ENCODE data around the gene SWAP70. TPM values are rescaled to one million over a fixed set of nuclear protein-coding genes. Genes with fewer than 3 reads are reported as not detected.
A peak's percentile ranks its signal among the peaks of the same experiment; 100 is the strongest.

SWAP70 gene
- total RNA-seq, 2 donors from 2014 or later: 18.8 to 22.1 TPM

- H3K36me3 ChIP-seq (replicated peaks in 1 of 2; ENCODE audit: insufficient read depth in 1 of 2, low read depth in 2 of 2): no peaks in the 10 kb centered on the region
- H3K4me3 ChIP-seq: no peak overlapping the region
- ATAC-seq (no peak), DNase-seq (no peak)
- no peaks in the 10 kb centered on the region for H3K4me1 ChIP-seq
- H3K27me3 ChIP-seq: no peaks in the 10 kb centered on the region
- peaks cover 0 to 4% (median 0%) of the 10 kb centered on the region in 3 donors for H3K9me3 ChIP-seq
- TF ChIP-seq CTCF (IDR thresholded peaks at IDR 0.05) (no peak), POLR2A (IDR thresholded peaks at IDR 0.05) (no peak)
- no peak overlapping the region for H3K27ac ChIP-seq
- intact Hi-C loops (cut with DNase I): no loop called here
Observed at GRCh38 chr11:9656864-9657263, 7.0 kb upstream of the SWAP70 start.

GRCh38 chr11:9657531-9657930 is 6.3 kb upstream of the SWAP70 start:
- H3K4me1 ChIP-seq: no peaks in the 10 kb centered on the region
- no peak overlapping the region for H3K4me3 ChIP-seq
- no peaks in the 10 kb centered on the region for H3K36me3 ChIP-seq (replicated peaks in 1 of 2; ENCODE audit: insufficient read depth in 1 of 2, low read depth in 2 of 2)
- ATAC-seq (no peak), DNase-seq (no peak)
- H3K27me3 ChIP-seq: no peaks in the 10 kb centered on the region
- 73 to 77% methylated on average over 6 of the region's 6 CpGs for WGBS, 2 donors
- intact Hi-C loops (cut with DNase I): no loop called here
- TF ChIP-seq CTCF (IDR thresholded peaks at IDR 0.05) (no peak), POLR2A (IDR thresholded peaks at IDR 0.05) (no peak)
- no peak overlapping the region for H3K27ac ChIP-seq
- peaks cover 0 to 4% (median 0%) of the 10 kb centered on the region in 3 donors for H3K9me3 ChIP-seq

- H3K27me3 ChIP-seq: no peaks in the 10 kb centered on the region
- intact Hi-C loops (cut with DNase I): no loop called here
- H3K27ac ChIP-seq: no peak overlapping the region
- DNase-seq (peak in 1 of 4 donors; percentile 13), ATAC-seq (no peak)
- peaks cover 0 to 4% (median 0%) of the 10 kb centered on the region in 3 donors for H3K9me3 ChIP-seq
- no peaks in the 10 kb centered on the region for H3K36me3 ChIP-seq (replicated peaks in 1 of 2; ENCODE audit: insufficient read depth in 1 of 2, low read depth in 2 of 2)
- TF ChIP-seq POLR2A (IDR thresholded peaks at IDR 0.05) (no peak), CTCF (IDR thresholded peaks at IDR 0.05) (no peak)
- peaks cover 6% of the 10 kb centered on the region for H3K4me1 ChIP-seq
- H3K4me3 ChIP-seq: no peak overlapping the region
- 78 to 83% methylated on average over 3 of the region's 3 CpGs for WGBS, 2 donors
Observed at GRCh38 chr11:9660886-9661285, 3.0 kb upstream of the SWAP70 start.

GRCh38 chr11:9662273-9662672 is 1.6 kb upstream of the SWAP70 start:
- ATAC-seq: no peak
- no peaks in the 10 kb centered on the region for H3K9me3 ChIP-seq
- 59 to 66% methylated on average over 3 of the region's 3 CpGs for WGBS, 2 donors
- H3K4me3 ChIP-seq: no peak overlapping the region
- H3K27ac ChIP-seq: peak overlapping the region in 1 of 4 donors; percentile 93
- intact Hi-C loops (cut with DNase I): no loop called here
- peaks cover 6% of the 10 kb centered on the region for H3K4me1 ChIP-seq
- no peaks in the 10 kb centered on the region for H3K27me3 ChIP-seq
- TF ChIP-seq CTCF (IDR thresholded peaks at IDR 0.05): no peak
- no peak for TF ChIP-seq POLR2A (IDR thresholded peaks at IDR 0.05)
- no peaks in the 10 kb centered on the region for H3K36me3 ChIP-seq (replicated peaks in 1 of 2; ENCODE audit: insufficient read depth in 1 of 2, low read depth in 2 of 2)
- DNase-seq: peak in 1 of 4 donors; percentile 55
